A673 (cell line): ENCODE results near the gene PML. TPM values are rescaled to one million over a fixed set of nuclear protein-coding genes. Genes with fewer than 3 reads are reported as not detected.

Experiments used
- BruUV-seq: library from RNA; stranded (reverse); fragments of 400-500 nt; replicated peaks from 2 replicates; lab custom pipeline; 2021; lab: Mats Ljungman, UMichigan
- CTCF ChIA-PET: fragments of 300-600 bp; sonication (Branson Sonifier 250); formaldehyde crosslinking; loops from one replicate; lab custom pipeline; 2022; ENCODE audit warnings: antibody characterized with exemption; lab: Charles Lee
- POLR2A ChIA-PET: fragments of 300-600 bp; sonication (Branson Sonifier 250); formaldehyde crosslinking; loops from one replicate; lab custom pipeline; 2022; ENCODE audit warnings: antibody characterized with exemption; ENCODE audit not compliant: low non-redundant PET; lab: Charles Lee
- DNase-seq: peaks from one replicate; pipeline ENCODE4 v3.0.0-alpha.2; 2015; ENCODE audit warnings: low spot score
- H3K27ac ChIP-seq: fragments of 200-600 bp; sonication (generic); 2 replicates; pipeline ENCODE4 v1.5.1; 2016; ENCODE audit warnings: mixed run types, low read depth, mild to moderate bottlenecking, mixed read lengths, antibody characterized with exemption, low read length; ENCODE audit not compliant: poor library complexity, severe bottlenecking
- H3K27me3 ChIP-seq: fragments of 200-600 bp; sonication (generic); replicated peaks from 2 replicates; pipeline ENCODE4 v1.6.1; 2017; ENCODE audit warnings: mixed run types, low read depth, mild to moderate bottlenecking, mixed read lengths, antibody characterized with exemption, low read length; ENCODE audit not compliant: insufficient read depth, poor library complexity
- H3K36me3 ChIP-seq: fragments of 200-600 bp; sonication (generic); 2 replicates; pipeline ENCODE4 v1.6.1; 2016; ENCODE audit warnings: mixed run types, mild to moderate bottlenecking, mixed read lengths, antibody characterized with exemption, low read length; ENCODE audit not compliant: insufficient read depth, poor library complexity, severe bottlenecking
- H3K4me1 ChIP-seq: fragments of 200-600 bp; sonication (generic); 2 replicates; pipeline ENCODE4 v1.6.1; 2017; ENCODE audit warnings: mixed run types, mild to moderate bottlenecking, mixed read lengths, antibody characterized with exemption, low read length; ENCODE audit not compliant: insufficient read depth, poor library complexity, severe bottlenecking
- H3K4me3 ChIP-seq: fragments of 200-600 bp; sonication (generic); 2 replicates; pipeline ENCODE4 v1.5.1; 2016; ENCODE audit warnings: low read depth, mixed run types, mild to moderate bottlenecking, mixed read lengths, low read length; ENCODE audit not compliant: poor library complexity, severe bottlenecking
- H3K9me3 ChIP-seq: fragments of 200-600 bp; sonication (generic); 2 replicates; pipeline ENCODE4 v1.6.1; 2016; ENCODE audit warnings: mixed run types, low read depth, mild to moderate bottlenecking, mixed read lengths, antibody characterized with exemption, low read length; ENCODE audit not compliant: poor library complexity, severe bottlenecking
- CTCF ChIP-seq: fragments of 300-800, 200-600 bp; sonication (generic); conservative IDR thresholded peaks from 2 replicates; pipeline ENCODE4 v1.5.1; 2017; ENCODE audit warnings: low read depth, mild to moderate bottlenecking, antibody characterized with exemption, low read length, moderate library complexity, mixed read lengths
- EZH2 ChIP-seq: fragments of 200-600 bp; sonication (generic); IDR thresholded peaks from 2 replicates; pipeline ENCODE4 v1.6.1; 2017; ENCODE audit warnings: borderline replicate concordance, low read depth, mild to moderate bottlenecking, mixed read lengths, antibody characterized with exemption, low read length; ENCODE audit not compliant: poor library complexity, severe bottlenecking
- intact Hi-C: fragments of 100-400 bp; cut with micrococcal nuclease; formaldehyde crosslinking; loops from one replicate; pipeline ENCODE4 v1.10.0; 2022; ENCODE audit not compliant: unreplicated experiment
- total RNA-seq: library from RNA; stranded (reverse); gene quantifications from 2 replicates; pipeline ENCODE4 v1.2.3, GENCODE V29; 2021

Gene PML
- total RNA-seq, 1 experiment from 2014 or later, result 40.0 TPM

GRCh38 chr15:74007820-74008371 lies 13.4 kb downstream of the PML start:
- no peak overlapping the region for H3K4me3 ChIP-seq
- peaks cover 7% of the 10 kb centered on the region for H3K36me3 ChIP-seq
- H3K27me3 ChIP-seq, result no peaks in the 10 kb centered on the region
- BruUV-seq, result no TSS peak
- H3K9me3 ChIP-seq, result no peaks in the 10 kb centered on the region
- CTCF ChIA-PET, result no interaction called here
- H3K4me1 ChIP-seq, result no peaks in the 10 kb centered on the region
- intact Hi-C loops, result no loop called here
- TF ChIP-seq EZH2 (no peak), CTCF (no peak)
- POLR2A ChIA-PET, result no interaction called here
- DNase-seq, result no peak
- H3K27ac ChIP-seq, result no peak overlapping the region

DNA sequence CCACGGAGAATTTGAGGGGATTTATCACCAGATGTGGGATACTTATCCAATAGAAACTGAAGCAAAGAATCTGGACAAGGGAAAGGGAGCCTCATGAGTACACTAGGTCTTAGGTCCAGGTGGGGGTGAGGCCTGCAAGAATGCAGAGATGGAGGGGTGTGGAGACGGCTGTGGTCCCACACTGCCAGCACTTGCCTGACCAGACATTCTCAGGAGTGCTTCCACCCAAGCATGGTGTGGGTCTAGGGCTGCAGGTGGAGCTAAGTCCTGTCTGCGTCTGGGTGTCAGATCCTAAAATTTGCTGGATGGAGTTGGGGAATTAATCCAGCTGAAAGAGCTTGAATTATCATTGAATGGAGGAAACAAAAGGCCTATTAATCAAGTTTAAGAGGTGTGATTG lies 14.4 kb downstream of the PML start:
- no peaks in the 10 kb centered on the region for H3K36me3 ChIP-seq
- ChIA-PET POLR2A (no interaction called here), CTCF (no interaction called here)
- BruUV-seq, result no TSS peak
- intact Hi-C loops, result no loop called here
- DNase-seq, result no peak
- no peaks in the 10 kb centered on the region for H3K4me1 ChIP-seq
- H3K4me3 ChIP-seq, result no peak overlapping the region
- H3K27me3 ChIP-seq, result no peaks in the 10 kb centered on the region
- no peak overlapping the region for H3K27ac ChIP-seq
- H3K9me3 ChIP-seq, result no peaks in the 10 kb centered on the region
- no peak for TF ChIP-seq CTCF
- TF ChIP-seq EZH2, result no peak

DNA sequence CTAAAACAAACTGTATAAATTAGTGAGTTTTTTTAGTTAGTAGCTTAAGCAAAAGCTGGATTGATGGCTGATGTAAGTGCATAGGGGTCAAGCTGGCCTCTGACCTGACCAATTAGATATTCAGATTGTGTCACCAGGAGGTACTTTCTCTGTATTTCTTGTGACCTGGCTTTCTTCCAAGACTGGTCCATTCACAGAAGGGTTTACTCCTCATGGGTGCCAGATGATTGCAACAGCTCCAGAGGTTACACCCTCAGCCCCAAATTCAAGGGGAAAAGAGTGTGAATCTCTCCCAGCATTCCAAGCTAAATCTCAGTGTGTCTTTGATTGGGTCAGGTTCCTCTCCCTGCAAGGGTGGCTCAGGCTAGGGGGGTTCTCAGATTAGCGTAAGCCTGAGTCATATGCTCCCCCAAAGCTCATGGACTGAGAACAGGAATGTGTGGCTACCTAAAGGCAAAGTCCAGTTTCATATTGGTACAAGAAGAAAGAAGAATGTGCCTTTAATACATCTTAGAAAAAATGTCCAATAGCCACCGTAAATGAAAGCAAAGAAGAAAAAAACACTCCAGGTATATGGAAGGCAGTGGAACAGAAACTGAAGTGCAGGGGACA lies 16.5 kb downstream of the PML start:
- H3K36me3 ChIP-seq, result no peaks in the 10 kb centered on the region
- BruUV-seq, result no TSS peak
- no peak overlapping the region for H3K4me3 ChIP-seq
- no peaks in the 10 kb centered on the region for H3K27me3 ChIP-seq
- DNase-seq, result no peak
- intact Hi-C loops, result no loop called here
- CTCF ChIA-PET, result interaction anchor here (0.7 kb wide), 1 partner anchor 25 kb away, joined by 3 read pairs; no protein-coding TSS in a partner anchor
- no peaks in the 10 kb centered on the region for H3K4me1 ChIP-seq
- H3K9me3 ChIP-seq, result no peaks in the 10 kb centered on the region
- POLR2A ChIA-PET, result no interaction called here
- no peak overlapping the region for H3K27ac ChIP-seq
- TF ChIP-seq EZH2 (no peak), CTCF (no peak)
